PC-3 (cell line): Measurements from ENCODE around the gene TOX3.

Experiments
- CTCF ChIP-seq: fragments of 300-600 bp; sonication (generic); conservative IDR thresholded peaks from 2 replicates; pipeline ENCODE4 v1.5.1; 2017; ENCODE audit warnings: antibody characterized with exemption, low read depth, mild to moderate bottlenecking, low read length
- EZH2 ChIP-seq: fragments of 300-600 bp; sonication (generic); IDR thresholded peaks from one replicate; pipeline ENCODE4 v1.6.1; 2017; ENCODE audit warnings: antibody characterized with exemption, mild to moderate bottlenecking, low read length; ENCODE audit not compliant: unreplicated experiment

GRCh38 chr16:52568495-52568894, 21.6 kb upstream of the TOX3 start:
- TF ChIP-seq CTCF (no peak), EZH2 (no peak)
